Measurements from ENCODE around the gene SLC15A3.

GRCh38 chr11:60927061-60927592 lies 24.8 kb downstream of the SLC15A3 start:
- TF ChIP-seq POLR2AphosphoS5 (IDR thresholded peaks at IDR 0.05), result no peak
- TF ChIP-seq CTCF (IDR thresholded peaks at IDR 0.05 in 8 of 11, conservative IDR thresholded peaks at IDR 0.05 in 3 of 11), result no peak
- no peak for TF ChIP-seq POLR2A (IDR thresholded peaks at IDR 0.05)
